SH-SY5Y (cell line): ENCODE measurements around the gene NTRK2.

Source experiments
- GATA2 ChIP-seq: IDR thresholded peaks from 2 replicates; pipeline ENCODE4 v1.6.1; 2011; ENCODE audit warnings: mild to moderate bottlenecking, low read depth, low read length
- GATA3 ChIP-seq: IDR thresholded peaks from 2 replicates; pipeline ENCODE4 v1.6.1; 2011; ENCODE audit warnings: low read depth, mild to moderate bottlenecking, low read length, moderate library complexity

DNA sequence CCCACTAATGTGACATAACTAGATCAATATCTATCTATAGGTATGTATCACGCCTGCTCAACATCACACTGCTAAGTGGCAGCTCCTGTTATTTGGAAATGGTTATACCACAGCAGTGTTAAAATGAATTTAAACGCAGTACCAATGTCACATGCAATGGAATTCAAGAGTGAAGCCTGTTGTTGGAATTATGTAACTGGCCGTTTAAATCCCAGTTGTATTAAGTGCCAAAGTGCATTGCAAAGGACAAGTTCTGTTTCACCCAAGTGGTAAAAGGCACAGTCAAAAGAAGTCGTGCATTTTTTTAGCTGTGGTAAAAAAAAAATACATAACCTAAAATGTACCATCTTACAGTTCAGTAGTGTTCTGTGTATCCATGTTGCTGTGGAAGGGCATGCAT is 4.3 kb downstream of the NTRK2 start:
- TF ChIP-seq GATA3 (no peak), GATA2 (no peak)
